CD14-positive monocyte (primary cell): Measurements from ENCODE around the gene CMTM3. TPM values are rescaled to one million over a fixed set of nuclear protein-coding genes. Genes with fewer than 3 reads are reported as not detected.
A peak's percentile ranks its signal among the peaks of the same experiment; 100 is the strongest.
"Not testable (repeated sequence)": the region's sequence is repeated elsewhere in the genome, so short reads cannot be mapped to it uniquely, and the experiment has no call there.

ENCODE experiments used
- DNase-seq, 3 donors: peaks; one replicate each; pipeline ENCODE4 v3.0.0-alpha.2; 2011 to 2022
- H2AFZ ChIP-seq: 2 replicates; pipeline ENCODE4 v1.6.0; 2012; ENCODE audit warnings: mild to moderate bottlenecking, low read depth, low read length, inconsistent platforms; ENCODE audit not compliant: insufficient read depth, poor library complexity, severe bottlenecking
- H3K27ac ChIP-seq, 2 donors: 1 replicate in 1 of 2; 2 replicates in 1 of 2; pipeline ENCODE4 v1.5.1; 2012 to 2013; ENCODE audit warnings: low read length in 2 of 2, control low read depth in 1 of 2, inconsistent platforms in 1 of 2, low read depth in 1 of 2, mild to moderate bottlenecking in 1 of 2
- H3K27me3 ChIP-seq, 2 donors: one replicate each; pipeline versions ENCODE4 v1.6.0 to v1.6.1; 2011 to 2013; ENCODE audit warnings: low read length in 2 of 2; ENCODE audit not compliant: control insufficient read depth in 2 of 2, insufficient read depth in 2 of 2
- H3K36me3 ChIP-seq, 2 donors: replicated peaks in 1 of 2; 1 replicate in 1 of 2; 2 replicates in 1 of 2; pipeline versions ENCODE4 v1.5.1 to v1.6.1; 2012 to 2013; ENCODE audit warnings: low read length in 2 of 2, control low read depth in 1 of 2, inconsistent platforms in 1 of 2, mild to moderate bottlenecking in 1 of 2; ENCODE audit not compliant: insufficient read depth in 2 of 2, control insufficient read depth in 1 of 2
- H3K4me1 ChIP-seq, 2 donors: 1 replicate in 1 of 2; 2 replicates in 1 of 2; pipeline versions ENCODE4 v1.5.1 to v1.6.1; 2012 to 2013; ENCODE audit warnings: low read length in 2 of 2, control low read depth in 1 of 2, inconsistent platforms in 1 of 2, mild to moderate bottlenecking in 1 of 2, moderate library complexity in 1 of 2; ENCODE audit not compliant: insufficient read depth in 2 of 2, control insufficient read depth in 1 of 2
- H3K4me2 ChIP-seq: replicated peaks from 2 replicates; pipeline ENCODE3; 2012; ENCODE audit warnings: low read length, moderate library complexity, mild to moderate bottlenecking; ENCODE audit not compliant: poor library complexity, severe bottlenecking; ENCODE audit errors: extremely low read depth
- H3K4me3 ChIP-seq, 3 experiments: fragments of 200-600 bp in 1 of 3; sonication (generic) in 1 of 3; replicated peaks in 1 of 3; 1 replicate in 2 of 3; 2 replicates in 1 of 3; pipeline ENCODE4 v1.5.1; 2011 to 2013; ENCODE audit warnings: low read length in 3 of 3, mild to moderate bottlenecking in 3 of 3, control low read depth in 2 of 3, low read depth in 2 of 3, inconsistent platforms in 1 of 3, moderate library complexity in 1 of 3
- H3K79me2 ChIP-seq: 2 replicates; pipeline ENCODE4 v1.6.0; 2012; ENCODE audit warnings: mild to moderate bottlenecking, control low read depth, inconsistent platforms, low read length, moderate library complexity; ENCODE audit not compliant: insufficient read depth
- H3K9ac ChIP-seq: 2 replicates; pipeline ENCODE4 v1.6.0; 2017; ENCODE audit warnings: low read length, mild to moderate bottlenecking; ENCODE audit not compliant: insufficient read depth, poor library complexity, severe bottlenecking
- H3K9me3 ChIP-seq, 2 donors: replicated peaks in 1 of 2; 1 replicate in 1 of 2; 2 replicates in 1 of 2; pipeline versions ENCODE4 v1.5.1 to v1.6.1; 2012 to 2013; ENCODE audit warnings: low read length in 2 of 2, control low read depth in 1 of 2; ENCODE audit not compliant: control insufficient read depth in 1 of 2, insufficient read depth in 1 of 2
- H4K20me1 ChIP-seq: 2 replicates; pipeline ENCODE4 v1.6.0; 2012; ENCODE audit warnings: mild to moderate bottlenecking, low read length, control low read depth, moderate library complexity; ENCODE audit not compliant: insufficient read depth
- H3K27ac Mint-ChIP-seq, 7 donors: one replicate each; pipeline ENCODE4 v1.8.0; 2020; ENCODE audit warnings: mild to moderate bottlenecking in 7 of 7, mixed read lengths in 7 of 7, moderate library complexity in 6 of 7, inconsistent platforms in 2 of 7
- H3K27me3 Mint-ChIP-seq, 3 donors: one replicate each; pipeline ENCODE4 v1.8.0; 2021 to 2022; ENCODE audit warnings: low read depth in 3 of 3, mild to moderate bottlenecking in 3 of 3, mixed read lengths in 3 of 3, moderate library complexity in 3 of 3, inconsistent platforms in 1 of 3
- H3K36me3 Mint-ChIP-seq, 2 donors: one replicate each; pipeline ENCODE4 v1.8.0; 2020; ENCODE audit warnings: mixed read lengths in 2 of 2, inconsistent platforms in 1 of 2, mild to moderate bottlenecking in 1 of 2
- H3K4me1 Mint-ChIP-seq: one replicate; pipeline ENCODE4 v1.8.0; 2020; ENCODE audit warnings: mild to moderate bottlenecking, mixed read lengths
- H3K4me3 Mint-ChIP-seq, 2 donors: one replicate each; pipeline ENCODE4 v1.8.0; 2020; ENCODE audit warnings: mild to moderate bottlenecking in 2 of 2, mixed read lengths in 2 of 2, moderate library complexity in 1 of 2
- H3K9me3 Mint-ChIP-seq, 7 donors: one replicate each; pipeline ENCODE4 v1.8.0; 2020 to 2022; ENCODE audit warnings: mixed read lengths in 7 of 7, mild to moderate bottlenecking in 6 of 7, moderate library complexity in 6 of 7, inconsistent platforms in 2 of 7
- WGBS: methylation state at CpG from one replicate; pipeline ENCODE4 v1.1.5; 2013; ENCODE audit warnings: missing lambda C conversion rate; ENCODE audit not compliant: insufficient coverage; 5-methylcytosine and 5-hydroxymethylcytosine counted together
- intact Hi-C, 2 donors: fragments of 100-400 bp; cut with micrococcal nuclease; formaldehyde crosslinking; loops; one replicate each; pipeline versions ENCODE4 v1.15.0 to v1.15.1; 2023
- polyA plus RNA-seq, 3 donors: library from polyadenylated mRNA; depleted of rRNA in 1 of 3; unstranded in 2 of 3; stranded (reverse) in 1 of 3; fragments of 300-500 nt in 2 of 3; fragments of >200 nt in 1 of 3; fragmentation: Illumina TruSeq in 2 of 3; gene quantifications; 1 replicate in 2 of 3; 2 replicates in 1 of 3; pipeline ENCODE4 v1.2.3, GENCODE V29; 2012 to 2021
- TF ChIP-seq, protein P1 (sequence below): fragments of 200-600 bp; IDR thresholded peaks from one replicate; pipeline ENCODE4 v1.8.0; 2022; ENCODE audit warnings: antibody characterized with exemption, mild to moderate bottlenecking

Gene CMTM3
- polyA plus RNA-seq, 3 donors: 125 to 131 (median 126) TPM

DNA sequence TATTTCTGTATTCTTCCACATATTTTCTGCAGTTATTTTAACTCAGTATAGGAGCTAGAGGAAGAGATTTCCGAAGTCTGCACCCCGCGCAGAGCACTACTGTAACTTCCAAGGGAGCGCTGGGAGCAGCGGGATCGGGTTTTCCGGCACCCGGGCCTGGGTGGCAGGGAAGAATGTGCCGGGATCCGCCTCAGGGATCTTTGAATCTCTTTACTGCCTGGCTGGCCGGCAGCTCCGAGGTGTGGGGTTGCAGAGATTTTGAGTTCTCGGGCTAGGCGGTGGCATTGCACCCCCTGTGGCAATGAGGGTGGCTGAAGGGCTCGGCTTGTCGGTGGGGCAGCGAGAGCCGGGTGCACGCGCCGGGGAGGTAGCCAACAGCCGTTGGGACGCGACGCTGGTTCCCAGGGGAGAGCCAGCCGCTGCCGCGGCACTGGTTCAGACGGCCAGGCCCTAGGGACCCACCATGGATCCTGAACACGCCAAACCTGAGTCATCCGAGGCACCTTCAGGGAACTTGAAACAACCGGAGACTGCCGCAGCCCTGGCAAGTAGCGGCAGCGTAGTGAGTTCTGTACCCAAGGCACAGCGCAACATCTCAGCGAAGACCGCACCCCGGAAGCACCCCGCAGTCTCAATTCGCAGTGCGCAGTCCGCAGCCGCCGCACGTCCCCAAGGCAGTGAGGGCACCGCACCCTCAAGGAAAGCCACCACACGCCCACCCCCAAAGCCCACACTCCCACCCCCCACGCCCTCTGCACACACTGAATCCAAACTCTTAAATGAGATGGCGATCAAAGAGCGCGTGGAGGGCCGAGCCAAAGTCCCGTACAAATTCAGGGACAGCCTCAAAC is 38.2 kb upstream of the CMTM3 start, which contains the start of gene CMTM1:
CMTM1 (plus strand) TSS at position 389 of the 851 bp plus-strand sequence; CDS start at position 464, 75 bp downstream.
- Mint-ChIP-seq H3K27ac (peak within 1 kb of the TSS in 2 of 7 donors; percentile 25 to 38), H3K4me3 (no peak within 1 kb of the TSS), H3K27me3 (no peaks in the 10 kb centered on the region), H3K36me3 (peaks cover 66 to 81% of the 10 kb centered on the region in 2 donors), H3K9me3 (peaks cover 0 to 4% (median 0%) of the 10 kb centered on the region in 7 donors), H3K4me1 (peaks cover 22% of the 10 kb centered on the region)
- peak within 1 kb of the TSS in 1 of 2 donors; percentile 59 for H3K27ac ChIP-seq
- H3K4me1 ChIP-seq: peaks cover 7 to 31% of the 10 kb centered on the region in 2 donors
- no peak within 1 kb of the TSS for H2AFZ ChIP-seq
- TF ChIP-seq, protein P1, sequence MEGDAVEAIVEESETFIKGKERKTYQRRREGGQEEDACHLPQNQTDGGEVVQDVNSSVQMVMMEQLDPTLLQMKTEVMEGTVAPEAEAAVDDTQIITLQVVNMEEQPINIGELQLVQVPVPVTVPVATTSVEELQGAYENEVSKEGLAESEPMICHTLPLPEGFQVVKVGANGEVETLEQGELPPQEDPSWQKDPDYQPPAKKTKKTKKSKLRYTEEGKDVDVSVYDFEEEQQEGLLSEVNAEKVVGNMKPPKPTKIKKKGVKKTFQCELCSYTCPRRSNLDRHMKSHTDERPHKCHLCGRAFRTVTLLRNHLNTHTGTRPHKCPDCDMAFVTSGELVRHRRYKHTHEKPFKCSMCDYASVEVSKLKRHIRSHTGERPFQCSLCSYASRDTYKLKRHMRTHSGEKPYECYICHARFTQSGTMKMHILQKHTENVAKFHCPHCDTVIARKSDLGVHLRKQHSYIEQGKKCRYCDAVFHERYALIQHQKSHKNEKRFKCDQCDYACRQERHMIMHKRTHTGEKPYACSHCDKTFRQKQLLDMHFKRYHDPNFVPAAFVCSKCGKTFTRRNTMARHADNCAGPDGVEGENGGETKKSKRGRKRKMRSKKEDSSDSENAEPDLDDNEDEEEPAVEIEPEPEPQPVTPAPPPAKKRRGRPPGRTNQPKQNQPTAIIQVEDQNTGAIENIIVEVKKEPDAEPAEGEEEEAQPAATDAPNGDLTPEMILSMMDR: no peak
- peaks cover 49% of the 10 kb centered on the region for H3K79me2 ChIP-seq
- H3K4me3 ChIP-seq: no peak within 1 kb of the TSS
- 98% methylated on average over 50 of the region's 54 CpGs for WGBS
- no peak within 1 kb of the TSS for H3K4me2 ChIP-seq
- H3K36me3 ChIP-seq: peaks cover 48 to 68% of the 10 kb centered on the region in 2 donors
- H3K9ac ChIP-seq: no peak within 1 kb of the TSS
- intact Hi-C loops: loop anchor here in 1 of 2 donors (5.0 kb wide), 1 partner anchor 36 kb away; the partner anchor contains the start of gene CMTM3
- no peaks in the 10 kb centered on the region for H3K27me3 ChIP-seq
- H4K20me1 ChIP-seq: peaks cover 67% of the 10 kb centered on the region
- H3K9me3 ChIP-seq: no peaks in the 10 kb centered on the region
- no peak for DNase-seq

DNA sequence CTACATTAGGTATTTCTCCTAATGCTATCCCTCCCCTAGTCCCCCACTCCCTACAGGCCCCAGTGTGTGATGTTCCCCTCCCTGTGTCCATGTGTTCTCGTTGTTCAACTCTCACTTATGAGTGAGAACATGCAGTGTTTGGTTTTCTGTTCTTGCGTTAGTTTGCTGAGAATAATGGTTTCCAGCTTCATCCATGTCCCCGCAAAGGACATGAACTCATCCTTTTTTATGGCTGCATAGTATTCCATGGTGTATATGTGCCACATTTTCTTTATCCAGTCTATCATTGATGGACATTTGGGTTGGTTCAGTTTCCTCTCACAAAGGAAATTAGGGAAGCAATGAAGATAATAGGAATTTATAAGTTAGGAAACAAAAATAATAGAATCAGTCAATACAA is 37.2 kb upstream of the CMTM3 start:
- not testable (repeated sequence) for H2AFZ ChIP-seq, H3K4me2 ChIP-seq, H3K9ac ChIP-seq, DNase-seq, H3K9me3 Mint-ChIP-seq, H3K27ac ChIP-seq, H3K4me3 ChIP-seq, H3K4me3 Mint-ChIP-seq, H3K27ac Mint-ChIP-seq, H3K9me3 ChIP-seq, H3K27me3 Mint-ChIP-seq, H3K27me3 ChIP-seq
- peaks cover 7 to 24% of the 10 kb centered on the region in 2 donors for H3K4me1 ChIP-seq
- H3K36me3 Mint-ChIP-seq: peaks cover 61 to 76% of the 10 kb centered on the region in 2 donors
- H3K79me2 ChIP-seq: peaks cover 39% of the 10 kb centered on the region
- intact Hi-C loops: loop anchor here in 1 of 2 donors (5.0 kb wide), 1 partner anchor 35 kb away; the partner anchor contains the start of gene CMTM3
- peaks cover 22% of the 10 kb centered on the region for H3K4me1 Mint-ChIP-seq
- WGBS: no CpG with 5 or more reads among the region's 3 CpGs
- peaks cover 57% of the 10 kb centered on the region for H4K20me1 ChIP-seq
- peaks cover 44 to 58% of the 10 kb centered on the region in 2 donors for H3K36me3 ChIP-seq
